AG08396 (cell line): ENCODE results near the gene SKI.

Experiments
- DNase-seq: peaks from one replicate; pipeline ENCODE4 v3.0.0; 2012; ENCODE audit warnings: low spot score, mixed read lengths

The SKI gene

GRCh38 chr1:2228157-2228594, at the start of gene SKI:
Gene SKI, plus strand, starts transcription at chr1:2228319. Its CDS starts 448 bp downstream, at chr1:2228767.
- no peak for DNase-seq

GRCh38 chr1:2178875-2179274, 49.2 kb upstream of the SKI start:
- no peak for DNase-seq

GRCh38 chr1:2179283-2180013, 48.7 kb upstream of the SKI start:
- no peak for DNase-seq

- peak; percentile 52 for DNase-seq
Observed at GRCh38 chr1:2180297-2181245, 47.5 kb upstream of the SKI start.

- no peak for DNase-seq
Observed at GRCh38 chr1:2181271-2181670, 46.8 kb upstream of the SKI start.

GRCh38 chr1:2181752-2182151, 46.4 kb upstream of the SKI start:
- DNase-seq = no peak

GRCh38 chr1:2182376-2182775, 45.7 kb upstream of the SKI start:
- DNase-seq = no peak

- no peak for DNase-seq
Observed at GRCh38 chr1:2183937-2184334, 44.2 kb upstream of the SKI start.

- no peak for DNase-seq
Observed at GRCh38 chr1:2184531-2184930, 43.6 kb upstream of the SKI start.

- DNase-seq = no peak
Observed at GRCh38 chr1:2184934-2185333, 43.2 kb upstream of the SKI start.

- DNase-seq = no peak
Observed at GRCh38 chr1:2185880-2186855, 42.0 kb upstream of the SKI start.

- DNase-seq = no peak
Observed at GRCh38 chr1:2186901-2187300, 41.2 kb upstream of the SKI start.

GRCh38 chr1:2187619-2188018, 40.5 kb upstream of the SKI start:
- DNase-seq = no peak

- no peak for DNase-seq
Observed at GRCh38 chr1:2188336-2188735, 39.8 kb upstream of the SKI start.

GRCh38 chr1:2189459-2190425, 38.4 kb upstream of the SKI start:
- peak; percentile 97 for DNase-seq

GRCh38 chr1:2190491-2190976, 37.6 kb upstream of the SKI start:
- DNase-seq = no peak

GRCh38 chr1:2192031-2192995, 35.8 kb upstream of the SKI start:
- DNase-seq = no peak

- DNase-seq = no peak
Observed at GRCh38 chr1:2193514-2194281, 34.4 kb upstream of the SKI start.
